ENCODE results near the gene RNF11.

GRCh38 chr1:51266791-51267190 lies 30.7 kb downstream of the RNF11 start:
- no peak for TF ChIP-seq MAX (IDR thresholded peaks at IDR 0.05)
- TF ChIP-seq CTCF (IDR thresholded peaks at IDR 0.05; ENCODE audit: low read depth, low read length, missing input control) = no peak
- TF ChIP-seq SP1 (IDR thresholded peaks at IDR 0.05) = no peak
- no peak for TF ChIP-seq REST (IDR thresholded peaks at IDR 0.05)
- no peak for TF ChIP-seq JUND (IDR thresholded peaks at IDR 0.05)
- TF ChIP-seq ATF3 (IDR thresholded peaks at IDR 0.05) = no peak
- no peak for TF ChIP-seq YY1 (IDR thresholded peaks at IDR 0.05)
